ENCODE data around the gene UBAC2.
A peak's percentile ranks its signal among the peaks of the same experiment; 100 is the strongest.

The UBAC2 gene

DNA sequence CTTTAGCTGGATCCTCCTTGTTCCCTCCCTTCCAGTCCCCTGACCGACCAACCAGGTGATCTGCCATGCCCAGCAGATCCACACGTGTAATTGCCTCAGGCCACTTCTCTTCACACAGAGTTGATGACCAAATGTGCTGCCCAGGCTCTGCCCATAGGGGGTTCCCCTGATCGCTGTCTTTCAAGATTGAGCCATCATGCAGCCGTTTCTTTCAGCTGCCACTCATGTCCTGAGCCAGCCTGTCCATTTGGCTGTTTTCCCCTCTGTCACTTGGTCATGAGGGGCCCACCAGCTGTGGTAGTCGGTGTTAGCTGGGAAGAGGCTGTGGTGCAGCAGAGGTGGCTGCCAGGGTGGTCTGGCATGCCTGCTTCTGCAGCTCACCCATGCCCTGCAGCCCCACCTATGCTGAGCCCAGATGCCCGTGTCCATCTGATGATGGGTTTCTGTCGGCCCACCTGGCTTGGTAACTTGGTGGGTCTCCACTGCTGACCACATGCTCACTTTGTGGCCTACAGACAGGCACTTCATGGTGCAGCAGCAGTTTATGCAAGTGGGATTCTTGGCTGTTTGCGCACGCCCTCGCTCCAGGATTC is 142.2 kb downstream of the UBAC2 start:
- DNase-seq: no peak

DNA sequence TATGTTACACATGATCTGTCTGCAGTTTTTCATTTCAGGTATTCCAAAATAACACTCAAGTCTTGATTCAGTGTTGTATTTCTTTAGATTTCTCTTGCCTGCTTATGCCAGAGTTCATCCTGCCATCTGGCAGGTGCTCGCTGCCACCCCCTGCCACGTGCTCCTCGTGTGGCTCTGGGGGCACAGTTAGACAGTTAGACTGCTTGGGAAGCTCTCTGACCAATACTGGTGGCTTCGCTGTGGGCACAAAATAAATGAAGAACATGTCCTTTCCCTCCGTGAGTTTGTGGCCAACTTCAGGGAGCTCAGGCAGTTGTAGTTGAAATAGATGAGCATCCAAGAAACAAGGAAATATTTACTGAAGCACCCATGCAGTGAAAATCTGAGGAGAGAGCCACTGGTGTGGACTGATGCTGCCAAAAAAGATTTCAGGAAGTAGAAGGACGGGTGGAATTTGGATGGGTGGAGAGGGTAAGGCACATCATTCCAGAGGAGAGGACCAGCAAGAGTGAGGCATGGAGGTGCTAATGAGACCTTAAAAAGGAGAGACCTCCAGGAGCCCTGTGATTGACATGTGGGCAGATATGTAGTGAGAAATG is 144.1 kb downstream of the UBAC2 start:
- no peak for DNase-seq

DNA sequence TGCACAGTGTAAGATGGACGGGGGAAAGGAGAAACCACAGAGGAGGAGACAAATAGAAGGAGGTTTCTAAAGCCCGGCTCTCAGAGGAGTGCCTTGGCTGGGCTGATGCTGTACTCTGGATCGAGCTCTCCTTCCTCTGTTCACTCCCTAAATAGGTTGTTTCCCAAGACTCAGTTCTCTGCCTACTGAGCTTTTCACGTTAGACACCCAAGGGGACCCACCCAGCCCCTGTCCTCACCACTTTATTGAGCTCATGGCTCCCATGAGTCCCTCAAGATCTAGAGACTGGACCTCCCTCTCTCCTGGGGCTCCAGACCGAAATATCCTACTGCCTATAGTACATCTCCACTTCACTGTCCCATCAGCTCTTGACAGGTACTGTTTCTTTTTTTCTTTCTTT is 144.7 kb downstream of the UBAC2 start:
- DNase-seq: no peak

DNA sequence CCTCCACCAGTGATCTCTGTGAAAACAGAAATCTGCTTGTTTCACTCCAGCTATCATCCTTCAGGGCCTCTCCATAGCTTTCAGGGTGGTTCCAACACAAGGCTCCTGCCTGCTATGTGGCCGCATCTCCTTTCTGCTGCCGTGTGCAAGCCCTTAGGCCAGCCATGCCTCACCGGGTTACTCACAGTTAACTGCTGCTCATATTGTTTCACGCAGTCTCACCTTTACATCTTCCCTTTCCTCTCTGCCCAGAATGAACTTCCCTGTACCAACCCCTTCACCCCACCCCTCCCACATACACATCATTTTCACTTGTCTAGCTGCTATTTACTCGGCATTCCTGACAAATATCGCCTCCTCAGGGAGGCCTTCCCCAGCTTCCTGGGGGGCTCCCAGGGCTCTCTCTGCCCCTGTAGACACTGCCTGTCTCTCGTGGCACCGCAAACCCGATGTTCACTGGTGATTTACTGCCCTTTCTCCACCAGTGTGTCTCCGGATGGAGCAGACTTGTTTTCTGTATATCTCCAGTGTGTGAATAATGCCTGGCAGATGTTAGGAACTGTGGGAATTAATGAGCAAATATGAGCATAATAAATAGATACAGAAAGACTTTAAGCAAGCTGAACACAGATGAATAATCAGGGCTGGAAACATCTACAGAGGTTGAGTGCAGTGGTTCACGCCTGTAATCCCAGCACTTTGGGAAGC is 145.8 kb downstream of the UBAC2 start:
- no peak for DNase-seq

DNA sequence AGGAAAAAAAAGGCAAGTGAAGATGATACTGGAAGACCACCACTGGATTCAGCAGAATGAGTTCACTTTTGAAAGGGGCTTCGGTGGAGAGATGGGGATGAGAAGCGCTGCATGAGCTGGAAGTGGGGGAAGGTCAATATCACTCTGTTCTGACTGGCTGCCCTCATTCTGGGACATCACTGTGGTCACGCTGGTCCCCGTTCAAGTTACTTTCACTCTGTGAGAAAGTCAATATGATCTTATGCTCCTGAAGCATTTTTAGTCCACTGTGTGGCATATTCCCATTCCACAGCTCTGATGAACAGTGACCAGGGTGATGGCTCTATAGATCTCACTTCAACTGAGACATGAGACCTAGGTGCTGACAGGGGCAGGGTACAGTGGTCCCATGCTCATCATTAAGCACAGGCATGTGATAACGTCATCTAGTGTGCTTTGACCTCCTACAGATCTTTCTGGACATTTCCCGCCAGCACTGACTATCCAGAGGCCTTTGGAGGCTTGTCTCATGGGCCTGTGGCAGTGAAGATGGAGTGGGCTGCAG is 146.8 kb downstream of the UBAC2 start:
- DNase-seq: no peak

DNA sequence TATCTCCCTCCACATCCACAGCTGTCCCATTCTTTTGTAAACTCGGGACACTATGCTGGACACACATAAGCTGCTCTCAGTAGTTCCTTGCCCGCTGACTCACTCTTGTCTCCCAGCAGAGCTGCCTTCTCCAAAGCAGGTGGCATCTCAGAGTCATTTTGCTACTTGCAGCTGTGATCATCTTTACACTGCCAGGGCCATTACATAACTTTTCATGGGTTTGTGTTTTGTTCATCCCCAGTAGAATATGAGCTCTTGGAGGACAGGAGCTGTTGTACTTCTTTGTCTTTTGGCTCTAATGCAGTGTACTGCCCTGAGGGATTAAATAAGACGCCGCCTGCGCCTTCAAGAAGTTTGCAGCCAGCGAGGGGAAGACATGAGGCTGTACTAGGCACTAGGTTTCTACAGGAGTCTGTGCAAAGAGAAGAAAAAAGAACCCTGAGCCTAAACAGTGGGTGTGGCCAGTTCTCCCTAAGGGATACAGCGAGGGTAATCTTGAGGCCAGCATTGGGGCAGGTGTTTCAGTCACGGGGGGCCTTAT is 147.3 kb downstream of the UBAC2 start:
- DNase-seq: no peak

DNA sequence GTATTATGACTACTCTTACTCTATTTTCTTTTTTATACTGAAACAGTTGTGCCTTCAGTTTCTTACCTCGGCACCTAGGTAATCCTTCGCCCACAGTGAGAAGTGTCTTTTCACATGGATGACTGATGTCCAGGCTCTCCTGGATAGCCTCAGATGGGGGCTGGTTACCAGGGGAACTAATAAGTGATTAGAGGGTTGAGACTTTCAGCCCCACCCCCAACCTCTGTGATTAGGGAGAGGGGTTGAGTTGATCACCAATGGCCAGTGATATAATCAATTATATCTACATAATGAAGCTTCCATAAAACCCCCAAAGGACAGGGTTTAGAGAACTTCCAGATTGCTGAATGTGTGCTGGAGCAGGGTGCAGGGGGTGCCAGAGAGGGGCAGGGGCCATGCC is 149.5 kb downstream of the UBAC2 start:
- no peak for DNase-seq

DNA sequence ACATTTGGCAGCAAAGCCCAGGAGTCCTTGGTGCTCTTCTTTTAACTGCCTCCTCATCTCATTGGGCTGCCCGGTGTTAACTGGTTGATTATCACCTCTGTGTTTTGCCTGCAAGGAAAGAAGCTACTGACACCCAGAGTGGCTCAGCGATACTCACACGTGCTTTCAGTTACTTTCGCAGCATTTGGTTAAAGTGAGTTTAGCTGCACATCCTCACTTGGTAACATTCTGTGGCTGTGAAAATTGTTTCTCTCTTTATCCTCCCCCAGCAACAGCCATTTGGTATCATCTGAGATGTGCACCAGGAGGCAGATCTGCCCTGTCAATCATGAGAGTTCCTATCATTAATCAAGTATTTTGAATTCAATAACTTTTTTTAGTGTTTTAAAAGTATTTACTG is 151.1 kb downstream of the UBAC2 start:
- DNase-seq: peak; percentile 62 to 77

DNA sequence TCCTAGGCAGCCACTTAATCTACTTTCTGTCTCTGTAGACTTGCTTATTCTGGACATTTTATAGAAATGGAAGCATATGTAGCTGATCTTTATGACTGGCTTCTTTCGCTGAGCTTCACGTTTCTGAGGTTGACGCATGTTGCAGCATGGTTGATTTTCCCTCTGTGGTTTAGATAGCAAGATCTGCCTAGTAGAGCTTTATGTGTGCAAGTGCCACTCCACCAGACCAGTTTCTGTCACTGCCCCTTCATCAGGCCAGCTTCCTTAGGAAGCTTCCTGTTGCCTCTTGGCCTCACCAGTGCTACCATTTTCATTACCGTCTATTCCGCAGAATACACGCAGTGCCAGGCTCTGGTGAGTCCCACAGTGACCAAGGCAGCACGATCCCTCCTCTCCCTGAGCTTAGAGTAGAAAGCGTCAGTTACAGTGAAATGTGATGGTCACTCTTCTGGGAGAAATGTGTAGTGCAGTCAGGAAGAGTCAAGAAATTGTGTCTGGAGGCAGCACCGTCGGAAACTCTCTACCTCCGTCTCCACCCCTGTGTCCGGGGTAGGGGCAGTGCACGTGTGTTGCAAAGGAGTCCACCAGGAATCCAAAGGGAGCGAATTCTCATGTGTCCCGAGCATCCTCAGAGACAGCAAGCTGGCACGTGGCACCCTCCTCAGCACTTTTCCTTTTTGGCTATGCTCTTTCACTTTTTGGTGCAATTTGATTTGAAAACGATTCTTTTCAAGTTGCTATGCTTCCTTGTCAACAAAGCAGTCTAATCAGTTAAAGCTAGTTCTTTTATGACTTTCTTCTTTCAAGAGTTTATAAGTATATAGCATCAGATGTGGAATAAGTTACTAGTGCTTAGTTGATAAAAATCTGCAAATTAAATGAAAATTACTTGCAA is 151.9 kb downstream of the UBAC2 start:
- DNase-seq: peak in 1 of 2 donors; percentile 50

DNA sequence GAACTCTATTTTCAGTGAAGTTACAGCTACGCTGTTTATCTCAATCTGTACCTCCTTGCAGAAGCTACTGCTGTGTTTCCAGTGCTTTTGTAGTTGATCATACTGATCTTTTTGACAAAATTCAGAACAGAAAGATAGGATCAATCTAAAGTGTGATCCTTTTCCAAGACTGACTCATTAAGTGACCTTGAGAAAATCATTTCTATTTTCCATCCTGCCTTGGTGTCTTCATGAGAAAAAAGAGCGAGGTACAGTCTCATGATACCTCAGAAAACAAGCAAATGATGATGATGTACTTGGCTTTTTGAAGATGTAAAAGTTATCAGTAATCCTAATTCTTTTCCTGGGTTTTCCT is 152.6 kb downstream of the UBAC2 start:
- no peak for DNase-seq

DNA sequence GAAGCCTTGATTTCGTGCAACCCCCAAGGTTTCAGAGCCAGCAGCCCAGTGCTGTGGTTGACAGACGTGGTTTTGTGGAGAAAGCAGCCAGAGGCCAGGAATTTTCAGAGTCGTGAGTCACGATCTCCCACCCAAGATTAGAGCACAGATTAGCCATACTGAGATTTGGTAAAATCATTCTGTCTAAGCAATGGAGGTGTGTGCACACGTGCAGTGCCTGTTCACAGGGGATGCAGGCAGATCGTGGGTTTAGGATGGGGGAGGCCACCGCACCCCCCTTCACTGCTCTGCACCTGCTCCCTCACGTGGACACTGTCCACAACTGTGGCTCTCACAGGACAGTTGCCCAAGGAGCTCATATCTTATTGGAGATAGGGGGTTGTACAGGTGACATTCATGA is 153.2 kb downstream of the UBAC2 start:
- peak in 1 of 2 donors; percentile 29 for DNase-seq

DNA sequence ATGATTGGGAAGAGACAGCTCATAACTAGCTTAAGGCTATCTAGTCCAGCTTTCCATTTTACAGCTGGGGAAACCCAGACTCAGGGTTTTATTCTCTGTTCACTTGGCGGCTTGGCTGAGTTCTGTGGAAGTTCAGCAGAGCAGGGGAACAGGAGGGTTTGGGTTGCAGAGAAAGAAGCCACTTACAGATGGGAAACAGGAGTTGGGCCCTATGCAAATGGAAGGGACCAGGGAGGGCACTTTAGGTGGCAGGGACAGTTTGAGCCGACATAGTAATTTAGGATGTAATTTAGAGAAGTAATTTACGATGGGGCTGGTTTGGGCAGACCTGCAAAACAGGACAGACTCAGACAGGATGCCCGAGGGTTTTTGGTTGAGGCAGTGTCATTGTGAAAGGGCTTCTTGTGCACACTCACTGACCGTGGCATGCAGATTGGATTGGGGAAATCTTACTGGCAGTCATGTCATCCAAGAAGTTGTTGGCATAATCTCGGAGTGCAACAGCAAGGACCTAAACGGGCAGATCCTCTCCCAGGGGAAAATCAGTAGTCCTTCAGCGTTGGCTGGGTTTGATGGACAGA is 153.8 kb downstream of the UBAC2 start:
- DNase-seq: peak; percentile 60 to 61

DNA sequence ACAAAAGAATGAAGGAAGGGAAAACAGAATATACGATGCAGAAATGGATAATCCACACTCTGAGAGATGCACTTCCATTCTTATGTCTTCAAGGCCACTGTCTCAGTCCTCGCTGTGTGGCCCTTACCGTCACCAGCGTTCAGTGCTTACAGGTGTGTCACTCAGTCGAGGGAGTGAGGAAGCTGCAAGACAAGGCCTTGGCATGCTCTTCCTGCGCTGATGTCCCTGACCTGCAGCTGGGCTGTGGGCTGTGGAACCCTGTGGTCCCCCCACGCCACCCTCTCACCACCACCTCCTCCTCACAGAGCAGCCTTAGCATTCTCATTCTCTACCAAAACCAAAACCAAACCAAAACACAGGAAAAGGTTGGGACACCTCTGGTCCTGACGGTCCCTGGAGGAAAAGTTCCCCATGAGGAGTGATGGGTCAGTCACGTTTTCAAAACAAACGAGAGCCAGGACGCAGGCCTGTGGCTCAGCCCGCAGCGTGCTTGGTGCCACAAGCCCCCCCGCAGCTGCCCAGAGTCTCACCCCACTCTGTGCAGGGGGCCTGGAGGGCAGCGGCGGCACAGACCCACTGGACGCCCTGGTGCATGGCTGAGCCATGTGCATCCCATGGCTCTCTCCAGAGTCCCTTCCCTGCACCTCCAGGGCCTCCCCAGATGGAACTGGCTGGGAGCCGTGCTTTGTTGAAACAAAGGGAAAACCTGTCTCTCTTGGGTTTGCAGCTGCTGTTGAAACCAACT is 154.8 kb downstream of the UBAC2 start:
- DNase-seq: peak; percentile 27 to 31

DNA sequence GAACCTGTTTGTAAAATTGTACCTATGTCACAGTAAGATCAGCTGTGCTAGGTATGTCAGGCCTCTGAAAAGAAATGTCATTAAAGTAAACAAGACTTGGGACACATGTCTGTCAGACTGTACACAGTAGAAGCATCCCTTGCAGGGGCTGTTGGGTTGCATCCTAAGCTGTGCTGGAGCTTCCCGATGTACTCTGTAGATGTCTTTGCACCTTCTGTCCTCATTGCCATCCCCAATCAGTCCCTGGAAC is 155.3 kb downstream of the UBAC2 start:
- no peak for DNase-seq

DNA sequence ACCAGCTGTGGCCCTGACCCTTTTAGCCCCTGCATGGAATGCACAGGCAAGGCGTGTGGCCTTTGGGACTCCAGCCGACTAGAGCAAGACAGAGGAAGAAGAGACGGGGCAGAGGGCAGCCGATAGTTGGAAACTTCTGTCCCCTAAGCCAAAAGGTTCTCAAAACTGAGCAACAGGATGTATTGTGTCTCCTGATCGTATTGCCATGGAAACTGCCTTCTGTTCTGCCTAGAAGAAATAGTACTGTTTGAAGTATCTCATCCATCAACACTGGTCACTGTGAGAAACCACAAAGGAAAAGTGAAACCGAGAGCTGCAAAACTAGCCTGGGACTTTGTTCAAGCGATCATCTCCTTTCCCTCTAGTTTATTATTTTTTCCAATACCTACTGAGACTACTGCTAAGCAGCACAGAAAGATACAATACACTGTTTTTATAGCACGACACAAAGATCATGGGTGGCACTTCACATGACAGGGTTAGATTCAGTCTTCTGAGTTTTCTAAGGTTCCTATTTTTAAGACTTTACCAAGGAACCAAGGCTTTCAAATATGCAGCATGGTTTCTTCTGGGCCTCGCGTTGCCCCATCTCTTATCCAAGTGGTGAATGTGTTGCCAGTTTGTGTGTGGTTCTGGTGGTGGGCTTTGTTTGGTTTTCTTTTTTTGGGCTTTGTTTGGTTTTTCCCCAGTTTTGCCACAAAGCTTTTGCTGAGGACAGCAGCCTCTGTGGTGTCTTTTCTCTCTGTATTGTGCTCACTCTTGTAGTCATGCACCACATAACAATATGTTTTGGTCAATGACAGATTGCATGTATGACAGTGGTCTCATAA is 155.8 kb downstream of the UBAC2 start:
- DNase-seq: peak; percentile 85 to 94

DNA sequence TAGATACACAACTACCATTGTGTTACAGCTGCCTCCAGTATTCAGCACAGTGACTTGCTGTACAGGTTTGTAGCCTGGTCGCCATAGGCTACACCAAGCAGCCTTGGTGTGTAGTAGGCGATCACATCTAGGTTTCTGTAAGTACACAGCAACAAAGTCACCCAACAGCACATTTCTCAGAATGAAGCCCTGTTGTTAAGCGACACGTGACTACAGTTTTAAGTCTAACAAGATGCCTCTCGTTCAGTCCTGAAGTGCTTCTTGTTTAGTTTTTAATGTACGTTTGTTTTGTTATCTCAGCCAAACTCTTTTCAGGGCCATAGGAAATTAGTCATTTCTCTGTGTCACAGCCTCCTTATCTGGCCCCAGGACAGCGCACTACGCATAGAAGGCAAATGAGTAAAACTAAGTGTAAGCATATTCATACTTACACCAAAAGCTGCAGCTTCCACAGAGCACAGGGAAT is 156.5 kb downstream of the UBAC2 start:
- peak; percentile 59 to 75 for DNase-seq

DNA sequence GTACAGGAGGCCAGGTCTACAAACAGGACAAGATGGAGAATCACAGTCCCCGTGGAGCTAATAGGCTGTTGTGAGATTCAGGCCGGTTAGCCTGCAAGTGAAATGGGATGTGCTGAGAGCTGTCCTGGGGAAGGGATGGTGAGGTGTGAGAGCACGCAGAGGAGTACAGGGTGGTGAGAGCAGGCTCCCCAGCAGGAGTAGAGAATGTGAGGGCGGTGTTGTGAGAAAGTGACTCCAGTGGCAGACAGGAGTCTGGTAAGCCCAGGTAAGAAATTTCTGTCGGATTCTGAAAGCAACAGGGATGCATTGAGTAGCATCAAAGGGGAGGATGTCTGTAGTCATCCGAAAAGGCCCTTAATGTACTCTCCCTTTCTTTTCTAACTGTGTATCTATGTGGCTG is 157.3 kb downstream of the UBAC2 start:
- DNase-seq: peak; percentile 12 to 46

DNA sequence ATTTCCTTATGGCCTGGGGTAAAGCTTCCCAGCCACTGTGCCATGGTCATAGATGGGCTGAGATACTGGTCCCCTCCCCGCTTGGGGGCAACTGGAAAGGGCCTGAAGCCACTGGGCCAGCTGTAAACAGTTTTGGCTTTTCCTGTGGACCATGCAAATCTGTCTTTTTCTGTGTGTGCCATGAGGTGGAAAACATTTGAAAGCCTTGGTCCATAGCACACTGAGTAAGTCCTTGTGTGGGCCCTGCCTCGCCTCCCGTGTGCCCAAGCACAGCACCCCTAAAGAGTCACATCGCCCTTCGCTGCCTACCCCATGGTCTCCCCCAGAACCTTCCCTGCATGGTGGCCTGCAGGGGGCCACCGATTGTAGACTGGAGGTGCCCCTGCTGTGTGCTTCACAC is 158.9 kb downstream of the UBAC2 start:
- peak in 1 of 2 donors; percentile 11 for DNase-seq

DNA sequence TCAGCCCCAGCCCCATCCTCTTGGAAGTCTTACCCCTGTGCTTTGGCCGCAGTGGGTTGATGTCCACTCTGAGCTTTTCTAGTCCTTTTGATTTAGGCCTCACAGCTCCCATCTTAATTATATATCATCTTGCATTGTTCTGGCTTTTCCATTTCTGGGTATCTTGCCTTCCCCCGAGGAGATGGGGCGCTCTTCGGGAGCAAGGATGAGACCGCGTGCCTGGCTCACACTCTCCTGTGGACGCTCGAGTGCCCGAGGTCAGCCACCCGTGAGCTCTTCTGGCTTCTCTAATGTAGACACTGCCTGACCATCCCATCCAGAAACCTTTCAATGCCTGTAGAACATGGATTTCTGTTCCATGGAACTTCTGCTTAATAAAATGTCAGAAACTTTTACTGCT is 160.0 kb downstream of the UBAC2 start:
- no peak for DNase-seq

DNA sequence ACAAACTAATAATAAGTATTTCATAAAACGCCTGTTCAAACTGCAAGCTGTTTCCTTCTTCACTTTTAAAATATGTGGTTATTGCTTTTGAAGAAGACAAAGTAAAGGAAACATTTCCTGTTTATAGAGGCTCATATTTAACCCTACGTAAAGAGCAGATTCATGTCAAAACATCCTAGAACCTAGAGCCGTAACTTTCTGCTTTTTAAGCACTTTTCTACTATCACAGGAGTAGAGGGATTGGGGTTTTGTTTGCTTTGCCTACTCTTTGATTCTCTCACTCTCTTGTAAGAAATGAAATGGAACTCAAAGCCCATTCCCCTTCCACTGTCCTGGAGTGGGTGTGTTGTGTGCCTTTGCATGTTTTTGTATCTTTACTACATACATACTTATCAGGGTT is 160.5 kb downstream of the UBAC2 start:
- DNase-seq: peak; percentile 13 to 72

DNA sequence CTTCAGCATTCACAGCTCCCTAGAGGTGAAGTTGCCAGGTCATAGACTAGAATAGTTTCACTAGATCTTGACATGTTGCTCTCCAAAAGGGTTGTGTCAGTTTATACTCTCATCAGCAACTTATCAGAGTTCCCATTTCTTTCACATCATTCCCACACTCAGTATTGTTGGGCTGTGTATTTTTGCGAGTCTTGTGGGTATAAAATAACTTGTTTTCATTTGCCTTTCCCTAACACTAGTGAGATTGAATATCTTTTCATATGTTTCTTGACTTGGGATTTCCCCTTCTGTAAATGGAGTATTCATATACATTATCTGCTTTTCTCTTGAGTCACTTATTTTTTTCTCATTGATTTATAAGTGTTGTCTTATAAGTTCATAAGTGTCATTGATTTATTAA is 161.7 kb downstream of the UBAC2 start:
- DNase-seq: no peak
